ENCODE measurements around the gene MRPS12.

Gene MRPS12

DNA sequence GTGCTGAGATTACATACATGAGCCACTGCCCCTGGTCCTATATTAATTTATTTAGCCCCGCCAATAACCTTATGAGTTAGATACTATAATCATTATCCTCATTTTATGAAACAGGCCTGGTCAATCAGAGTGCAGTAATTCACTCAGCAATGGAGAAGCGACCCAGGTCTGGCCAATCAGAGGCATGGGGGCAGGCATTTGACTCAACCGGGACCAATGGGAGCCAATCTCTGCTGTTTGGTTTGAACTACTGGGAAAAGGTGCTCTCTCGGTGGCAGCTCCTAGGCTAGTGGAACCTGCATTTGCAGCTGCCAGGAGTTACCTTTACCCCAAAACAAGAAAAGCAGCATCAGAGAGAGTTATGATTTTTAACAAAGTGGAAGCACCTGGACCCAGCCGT lies 37.9 kb upstream of the MRPS12 start:
- no peak for DNase-seq (ENCODE audit: low read depth)
- H3K4me3 ChIP-seq (ENCODE audit: control insufficient read depth, low read depth, low read length) = no peak overlapping the region
- no peak for TF ChIP-seq CTCF (conservative IDR thresholded peaks at IDR 0.05; ENCODE audit: control insufficient read depth, insufficient read depth, low read depth, low read length)

- no peak overlapping the region for H3K4me3 ChIP-seq (ENCODE audit: control insufficient read depth, low read depth, low read length)
- no peak for TF ChIP-seq CTCF (conservative IDR thresholded peaks at IDR 0.05; ENCODE audit: control insufficient read depth, insufficient read depth, low read depth, low read length)
- no peak for DNase-seq (ENCODE audit: low read depth)
Observed at GRCh38 chr19:38893341-38893771, 37.4 kb upstream of the MRPS12 start.

DNA sequence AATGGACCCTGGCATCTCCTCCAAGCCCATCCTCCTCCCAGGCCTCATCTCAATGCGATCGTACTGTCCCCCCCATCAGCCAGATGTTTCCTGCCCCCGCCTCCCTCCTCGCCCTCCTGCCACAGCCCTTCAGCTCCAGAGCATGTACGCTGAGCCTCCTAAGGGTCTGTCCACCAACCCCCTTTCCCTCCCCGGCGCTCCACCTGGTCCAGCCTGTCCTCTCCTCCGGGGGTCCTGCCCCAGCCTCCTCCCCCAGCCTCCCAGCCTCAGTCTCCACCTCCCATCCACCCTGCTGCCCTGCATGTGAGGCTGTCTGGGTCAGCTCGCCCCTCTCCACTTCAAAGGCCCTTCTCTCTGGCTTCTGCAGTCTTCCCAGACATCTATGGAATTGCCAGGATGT lies 35.8 kb upstream of the MRPS12 start:
- no peak overlapping the region for H3K4me3 ChIP-seq (ENCODE audit: control insufficient read depth, low read depth, low read length)
- DNase-seq (ENCODE audit: low read depth) = no peak
- no peak for TF ChIP-seq CTCF (conservative IDR thresholded peaks at IDR 0.05; ENCODE audit: control insufficient read depth, insufficient read depth, low read depth, low read length)

GRCh38 chr19:38898788-38899446 lies 31.8 kb upstream of the MRPS12 start:
- TF ChIP-seq CTCF (conservative IDR thresholded peaks at IDR 0.05; ENCODE audit: control insufficient read depth, insufficient read depth, low read depth, low read length) = no peak
- H3K4me3 ChIP-seq (ENCODE audit: control insufficient read depth, low read depth, low read length) = peak overlapping the region; percentile 90
- DNase-seq (ENCODE audit: low read depth) = peak; percentile 28

GRCh38 chr19:38899447-38900201 lies 31.1 kb upstream of the MRPS12 start, which contains the start of the genes NFKBIB and SIRT2:
NFKBIB (plus strand) TSS chr19:38899969; CDS start chr19:38900033, 64 bp downstream.
SIRT2 (minus strand) TSS chr19:38899618; CDS start chr19:38899521, 97 bp downstream.
- TF ChIP-seq CTCF (conservative IDR thresholded peaks at IDR 0.05; ENCODE audit: control insufficient read depth, insufficient read depth, low read depth, low read length) = no peak
- peak within 1 kb of the TSS; percentile 90 for H3K4me3 ChIP-seq (ENCODE audit: control insufficient read depth, low read depth, low read length)
- DNase-seq (ENCODE audit: low read depth) = peak; percentile 99

DNA sequence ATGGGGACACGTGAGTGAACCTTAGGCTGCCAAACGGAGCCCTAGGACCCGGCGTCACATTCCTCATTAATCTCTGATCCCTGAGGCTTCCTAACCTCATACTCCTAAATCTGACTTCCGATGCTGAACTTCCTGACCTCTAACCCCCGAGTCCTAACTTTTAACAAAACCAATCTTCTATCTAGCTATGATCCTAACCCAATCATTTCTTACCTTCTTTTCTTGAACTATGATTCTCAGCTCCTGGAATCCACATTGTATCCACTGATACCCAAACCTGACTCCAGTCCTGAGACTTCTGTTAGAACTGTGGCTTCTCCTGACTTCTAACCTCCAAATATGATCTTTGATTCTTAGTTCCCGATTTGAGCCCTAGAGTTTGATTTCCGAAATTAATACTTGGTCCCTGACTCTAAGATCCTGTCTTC lies 30.5 kb upstream of the MRPS12 start:
- H3K4me3 ChIP-seq (ENCODE audit: control insufficient read depth, low read depth, low read length) = peak overlapping the region; percentile 90
- no peak for TF ChIP-seq CTCF (conservative IDR thresholded peaks at IDR 0.05; ENCODE audit: control insufficient read depth, insufficient read depth, low read depth, low read length)
- peak; percentile 42 for DNase-seq (ENCODE audit: low read depth)
